K562 (cell line): Measurements from ENCODE around the gene TMEM234. TPM values are rescaled to one million over a fixed set of nuclear protein-coding genes. Genes with fewer than 3 reads are reported as not detected.
A peak's percentile ranks its signal among the peaks of the same experiment; 100 is the strongest.

Experiments
- CAMTA2 ChIP-seq: fragments of 250-450 bp; sonication (Bioruptor Pico); conservative IDR thresholded peaks from 2 replicates; pipeline ENCODE4 v1.5.1; 2022
- CEBPG ChIP-seq, 3 experiments: fragments of 200-800 bp in 1 of 3; sonication (Bioruptor generic) in 1 of 3; sonication (generic) in 1 of 3; formaldehyde crosslinking in 1 of 3; IDR thresholded peaks in 2 of 3; conservative IDR thresholded peaks in 1 of 3; 2 replicates each; pipeline versions ENCODE4 v1.6.1 to v1.8.0; 2016 to 2022; ENCODE audit warnings: missing compliant biosample characterization in 2 of 3, missing genetic modification characterization in 2 of 3, mild to moderate bottlenecking in 1 of 3, missing genetic modification reagents in 1 of 3
- JUND ChIP-seq, 2 experiments: IDR thresholded peaks; 2 replicates in 1 of 2; 3 replicates in 1 of 2; pipeline ENCODE4 v1.6.1; 2011; ENCODE audit warnings: borderline replicate concordance in 2 of 2, low read depth in 2 of 2, low read length in 2 of 2, improper control_type of control experiment in 1 of 2, missing biosample characterization in 1 of 2, missing genetic modification characterization in 1 of 2, missing genetic modification reagents in 1 of 2
- NR4A1 ChIP-seq, 2 experiments: fragments of 250-450 bp in 1 of 2; fragments of 450-650 bp in 1 of 2; sonication (Bioruptor Pico) in 1 of 2; IDR thresholded peaks; 2 replicates each; pipeline versions ENCODE4 v1.4.0 to v1.6.1; 2016 to 2020; ENCODE audit warnings: mild to moderate bottlenecking in 2 of 2, missing compliant biosample characterization in 1 of 2, missing genetic modification characterization in 1 of 2, moderate library complexity in 1 of 2
- PHF20 ChIP-seq: fragments of 450-650 bp; IDR thresholded peaks from 2 replicates; pipeline ENCODE4 v1.6.1; 2018; ENCODE audit not compliant: partially characterized antibody
- PRPF4 ChIP-seq: fragments of 200-400 bp; formaldehyde crosslinking; IDR thresholded peaks from one replicate; pipeline ENCODE4 v1.6.1; 2017; ENCODE audit warnings: low read length, low read depth, mild to moderate bottlenecking; ENCODE audit not compliant: insufficient read depth, poor library complexity, severe bottlenecking
- RB1 ChIP-seq: fragments of 450-650 bp; IDR thresholded peaks from 2 replicates; pipeline ENCODE4 v1.6.1; 2017; ENCODE audit warnings: low read depth, mild to moderate bottlenecking
- RFX7 ChIP-seq: fragments of 250-450 bp; sonication (Bioruptor Pico); IDR thresholded peaks from 2 replicates; pipeline ENCODE4 v1.5.1; 2021; ENCODE audit warnings: mild to moderate bottlenecking
- RREB1 ChIP-seq: fragments of 250-450 bp; sonication (Bioruptor Pico); IDR thresholded peaks from 2 replicates; pipeline ENCODE4 v1.4.0; 2020
- SIN3A ChIP-seq, 2 experiments: fragments of 150-350 bp in 1 of 2; IDR thresholded peaks; 2 replicates each; pipeline ENCODE4 v1.6.1; 2011 to 2016; ENCODE audit warnings: borderline replicate concordance in 2 of 2, low read depth in 2 of 2, low read length in 2 of 2, mild to moderate bottlenecking in 2 of 2, moderate library complexity in 2 of 2; ENCODE audit not compliant: control insufficient read depth in 1 of 2
- SIN3B ChIP-seq: fragments of 450-650 bp; IDR thresholded peaks from 2 replicates; pipeline ENCODE4 v1.6.1; 2017; ENCODE audit warnings: low read depth, mild to moderate bottlenecking, moderate library complexity
- TAF7 ChIP-seq: fragments of 450-650 bp; IDR thresholded peaks from 2 replicates; pipeline ENCODE4 v1.6.1; 2016; ENCODE audit warnings: missing genetic modification characterization, missing compliant biosample characterization
- TBL1XR1 ChIP-seq, 2 experiments: IDR thresholded peaks; 2 replicates each; pipeline ENCODE4 v1.6.1; 2012; ENCODE audit warnings: improper control_type of control experiment in 2 of 2, low read length in 2 of 2, mild to moderate bottlenecking in 1 of 2
- TEAD2 ChIP-seq: fragments of 450-650 bp; IDR thresholded peaks from 2 replicates; pipeline ENCODE4 v1.6.1; 2016; ENCODE audit warnings: missing genetic modification characterization, control low read depth, missing compliant biosample characterization
- THRAP3 ChIP-seq: fragments of 450-650 bp; IDR thresholded peaks from 2 replicates; pipeline ENCODE4 v1.6.1; 2016; ENCODE audit warnings: mild to moderate bottlenecking, inconsistent platforms, borderline replicate concordance
- U2AF2 ChIP-seq: fragments of 200-400 bp; formaldehyde crosslinking; optimal IDR thresholded peaks from 2 replicates; pipeline ENCODE3; 2017; ENCODE audit warnings: low read depth, mild to moderate bottlenecking, low read length
- ZFP30 ChIP-seq: fragments of 250-450 bp; sonication (Bioruptor Pico); IDR thresholded peaks from 2 replicates; pipeline ENCODE4 v1.8.0; 2022; ENCODE audit warnings: moderate library complexity, mild to moderate bottlenecking, inconsistent platforms, borderline replicate concordance
- ZNF121 ChIP-seq: sonication (generic); formaldehyde crosslinking; conservative IDR thresholded peaks from 2 replicates; pipeline ENCODE4 v1.8.0; 2022; ENCODE audit warnings: missing genetic modification reagents
- ZNF184 ChIP-seq: sonication (generic); formaldehyde crosslinking; IDR thresholded peaks from 2 replicates; pipeline ENCODE4 v1.5.0; 2020; ENCODE audit warnings: missing genetic modification reagents
- ZNF431 ChIP-seq: sonication (generic); formaldehyde crosslinking; IDR thresholded peaks from 2 replicates; pipeline ENCODE4 v1.8.0; 2022; ENCODE audit warnings: mild to moderate bottlenecking, missing genetic modification reagents
- ZNF75A ChIP-seq: fragments of 450-650 bp; formaldehyde crosslinking; IDR thresholded peaks from 2 replicates; pipeline ENCODE4 v1.4.0; 2020; ENCODE audit warnings: mild to moderate bottlenecking
- polyA plus RNA-seq, 8 experiments: library from polyadenylated mRNA; depleted of rRNA in 4 of 8; stranded (reverse) in 5 of 8; unstranded in 3 of 8; fragments of >200 nt; fragmentation: Nextera tagmentation in 2 of 8; fragmentation: Illumina TruSeq in 1 of 8; extraction: Ambion mirVana in 2 of 8; extraction: Trizol in 1 of 8; gene quantifications; 2 replicates each; pipeline versions ENCODE4 v1.2.1 to v1.2.3, GENCODE V29; 2011 to 2014; ENCODE audit warnings: inconsistent platforms in 1 of 8, missing spikeins in 1 of 8
- total RNA-seq, 7 experiments: library from RNA; depleted of rRNA in 6 of 7; stranded (reverse); fragments of >200 nt in 6 of 7; fragmentation: Illumina TruSeq in 2 of 7; extraction: Trizol in 2 of 7; gene quantifications; 2 replicates each; pipeline versions ENCODE4 v1.2.1 to v1.2.3, GENCODE V29; 2011 to 2021; ENCODE audit warnings: low replicate concordance in 1 of 7

Gene TMEM234
- total and polyA plus RNA-seq, 9 of the 15 experiments (the other 6 are each of a cell fraction or from before 2014, with no cell fraction given) = 5.0 to 12.9 (median 7.6) TPM

- TF ChIP-seq ZNF121 (CRISPR knock-in tag) = no peak
- no peak for TF ChIP-seq NR4A1 (CRISPR knock-in tag; IDR thresholded peaks at IDR 0.05)
- no peak for TF ChIP-seq NR4A1 (tag; IDR thresholded peaks at IDR 0.05)
- TF ChIP-seq RREB1 = no peak
- no peak for TF ChIP-seq ZNF184 (CRISPR knock-in tag)
- TF ChIP-seq RB1 = no peak
- no peak for TF ChIP-seq ZNF75A
- TF ChIP-seq PRPF4 = no peak
- no peak for TF ChIP-seq SIN3B
- TF ChIP-seq SIN3A (IDR thresholded peaks at IDR 0.05; ENCODE audit: borderline replicate concordance in 2 of 2, control insufficient read depth in 1 of 2, low read depth in 2 of 2, low read length in 2 of 2) = 0 out of 4 replicates have a peak, but pooled peaks of 1 of the 2 experiments have one; percentile 51
- no peak for TF ChIP-seq JUND (IDR thresholded peaks at IDR 0.05; ENCODE audit: borderline replicate concordance, low read depth, low read length)
- TF ChIP-seq JUND (tag; IDR thresholded peaks at IDR 0.05; ENCODE audit: borderline replicate concordance, low read depth, low read length) = no peak
- TF ChIP-seq TBL1XR1 (IDR thresholded peaks at IDR 0.05; ENCODE audit: low read length in 2 of 2) = peak in 1 of 2 experiments; percentile 8; a peak in 1 of 4 replicates
- TF ChIP-seq ZNF431 (CRISPR knock-in tag) = no peak
- TF ChIP-seq ZFP30 (CRISPR knock-in tag) = no peak
- TF ChIP-seq THRAP3 = no peak
- no peak for TF ChIP-seq CAMTA2 (CRISPR knock-in tag)
- TF ChIP-seq TEAD2 (tag) = no peak
- TF ChIP-seq TAF7 = no peak
- no peak for TF ChIP-seq PHF20
- TF ChIP-seq U2AF2 = no peak
- TF ChIP-seq CEBPG (CRISPR knock-in tag; IDR thresholded peaks at IDR 0.05) = no peak
- TF ChIP-seq CEBPG (tag; conservative IDR thresholded peaks at IDR 0.05 in 1 of 2, IDR thresholded peaks at IDR 0.05 in 1 of 2) = no peak; a peak in 1 of 4 replicates
- TF ChIP-seq RFX7 (CRISPR knock-in tag) = no peak
Measured at GRCh38 chr1:32180186-32181060, 41.7 kb downstream of the TMEM234 start (continued).
